Mucosa of descending colon (tissue), 3 donors: ENCODE data around the gene PPP1R27. TPM values are rescaled to one million over a fixed set of nuclear protein-coding genes. Genes with fewer than 3 reads are reported as not detected.
A peak's percentile ranks its signal among the peaks of the same experiment; 100 is the strongest.

Experiments
- ATAC-seq: fragments of 200-7000 bp; cut with Tn5 transposase; one replicate; pipeline ENCODE4 v1.9.1; 2020; ENCODE audit warnings: mild to moderate bottlenecking, moderate library complexity
- DNase-seq, 3 donors: peaks; one replicate each; pipeline ENCODE4 v3.0.0-alpha.2; 2020
- H3K36me3 ChIP-seq: fragments of 200-600 bp; one replicate; pipeline ENCODE4 v1.8.0; 2021; ENCODE audit warnings: low read depth, mild to moderate bottlenecking
- H3K4me1 ChIP-seq: fragments of 200-600 bp; one replicate; pipeline ENCODE4 v1.8.0; 2021; ENCODE audit warnings: low read depth, mild to moderate bottlenecking
- H3K4me3 ChIP-seq: fragments of 200-600 bp; one replicate; pipeline ENCODE4 v1.8.0; 2021; ENCODE audit warnings: mild to moderate bottlenecking
- H3K9me3 ChIP-seq: fragments of 200-600 bp; one replicate; pipeline ENCODE4 v1.8.0; 2021; ENCODE audit warnings: mild to moderate bottlenecking
- intact Hi-C, 2 donors: fragments of 100-400 bp; cut with DNase I in 1 of 2; cut with micrococcal nuclease in 1 of 2; formaldehyde crosslinking; loops; one replicate each; pipeline versions ENCODE4 v1.11.0 to v1.11.1; 2022; cut with DNase I, micrococcal nuclease
- total RNA-seq, 3 donors: library from RNA; stranded (reverse); fragmentation: NEBNext Ultra II Directional in 2 of 3; extraction: Animal tissue kit (Norgen Biotek cat#: 25700) in 2 of 3; gene quantifications; one replicate each; pipeline versions ENCODE4 v1.2.1 to v1.2.4, GENCODE V29; 2021 to 2023
- TF ChIP-seq, protein P1 (sequence below): fragments of 200-600 bp; IDR thresholded peaks from one replicate; pipeline ENCODE4 v1.8.0; 2022; ENCODE audit warnings: antibody characterized with exemption, mild to moderate bottlenecking
- donor health status: DM: no; HTN: no; CAD: no; lungs with moderate emphysema.
- donor health status: DM: no; HTN: no; CAD: no.
- donor health status: DM: no; HTN: yes; CAD: no.

Gene PPP1R27
- total RNA-seq, 3 donors from 2014 or later: 0.52 to 0.84 TPM; not detected in 1

GRCh38 chr17:81804559-81805399, 30.1 kb downstream of the PPP1R27 start:
- H3K9me3 ChIP-seq: no peaks in the 10 kb centered on the region
- TF ChIP-seq, protein P1, sequence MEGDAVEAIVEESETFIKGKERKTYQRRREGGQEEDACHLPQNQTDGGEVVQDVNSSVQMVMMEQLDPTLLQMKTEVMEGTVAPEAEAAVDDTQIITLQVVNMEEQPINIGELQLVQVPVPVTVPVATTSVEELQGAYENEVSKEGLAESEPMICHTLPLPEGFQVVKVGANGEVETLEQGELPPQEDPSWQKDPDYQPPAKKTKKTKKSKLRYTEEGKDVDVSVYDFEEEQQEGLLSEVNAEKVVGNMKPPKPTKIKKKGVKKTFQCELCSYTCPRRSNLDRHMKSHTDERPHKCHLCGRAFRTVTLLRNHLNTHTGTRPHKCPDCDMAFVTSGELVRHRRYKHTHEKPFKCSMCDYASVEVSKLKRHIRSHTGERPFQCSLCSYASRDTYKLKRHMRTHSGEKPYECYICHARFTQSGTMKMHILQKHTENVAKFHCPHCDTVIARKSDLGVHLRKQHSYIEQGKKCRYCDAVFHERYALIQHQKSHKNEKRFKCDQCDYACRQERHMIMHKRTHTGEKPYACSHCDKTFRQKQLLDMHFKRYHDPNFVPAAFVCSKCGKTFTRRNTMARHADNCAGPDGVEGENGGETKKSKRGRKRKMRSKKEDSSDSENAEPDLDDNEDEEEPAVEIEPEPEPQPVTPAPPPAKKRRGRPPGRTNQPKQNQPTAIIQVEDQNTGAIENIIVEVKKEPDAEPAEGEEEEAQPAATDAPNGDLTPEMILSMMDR: no peak
- H3K4me3 ChIP-seq: no peak overlapping the region
- H3K36me3 ChIP-seq: no peaks in the 10 kb centered on the region
- peak; percentile 12 for ATAC-seq
- H3K4me1 ChIP-seq: peaks cover 3% of the 10 kb centered on the region
- intact Hi-C loops: no loop called here
- DNase-seq: no peak

- DNase-seq (no peak), ATAC-seq (no peak)
- intact Hi-C loops: no loop called here
- peaks cover 3% of the 10 kb centered on the region for H3K4me1 ChIP-seq
- no peaks in the 10 kb centered on the region for H3K9me3 ChIP-seq
- no peak within 1 kb of the TSS for H3K4me3 ChIP-seq
- H3K36me3 ChIP-seq: no peaks in the 10 kb centered on the region
- TF ChIP-seq, protein P1: no peak
Measured at GRCh38 chr17:81803728-81804558, 30.9 kb downstream of the PPP1R27 start, which contains the start of gene GCGR. GCGR (plus strand) TSS chr17:81804150; CDS start chr17:81809019, 4,869 bp downstream.

GRCh38 chr17:81802856-81803643, 31.8 kb downstream of the PPP1R27 start:
- no peaks in the 10 kb centered on the region for H3K36me3 ChIP-seq
- H3K9me3 ChIP-seq: no peaks in the 10 kb centered on the region
- intact Hi-C loops: no loop called here
- DNase-seq (no peak), ATAC-seq (no peak)
- no peak overlapping the region for H3K4me3 ChIP-seq
- peaks cover 3% of the 10 kb centered on the region for H3K4me1 ChIP-seq
- TF ChIP-seq, protein P1: no peak

DNA sequence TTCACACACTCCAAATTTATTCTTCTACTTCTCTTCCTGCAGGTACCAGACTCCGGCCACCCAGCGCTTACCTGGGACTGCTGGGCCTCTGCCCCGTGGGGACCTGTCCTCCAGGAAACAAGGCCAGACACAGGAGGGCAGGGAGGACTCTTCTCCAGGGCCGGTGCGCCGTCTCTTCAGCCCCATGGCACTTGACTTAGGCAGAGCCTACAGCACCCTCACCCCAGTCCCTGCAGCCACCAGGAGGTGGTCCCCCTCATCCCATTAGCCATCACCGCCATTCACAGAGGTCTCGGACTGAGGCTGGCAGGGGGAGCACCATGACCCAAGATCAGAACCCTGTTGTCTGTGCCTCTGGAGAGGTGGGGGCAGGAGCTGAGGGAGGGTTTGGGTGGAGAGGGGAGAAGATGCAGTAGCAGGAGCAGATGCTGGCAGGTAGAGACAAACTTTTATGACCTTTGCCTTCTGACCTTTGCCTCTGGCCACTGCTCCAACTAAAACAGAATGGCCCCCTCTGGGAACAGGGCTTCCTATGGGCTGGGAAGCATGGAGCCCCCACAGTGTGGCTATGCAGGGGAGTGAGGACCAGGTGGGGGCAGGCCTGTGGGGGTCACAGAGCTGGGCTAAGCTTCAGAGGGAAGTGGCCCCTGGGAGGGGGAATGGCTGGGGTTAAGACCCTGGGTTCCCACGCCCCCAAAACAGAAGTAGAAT, 32.6 kb downstream of the PPP1R27 start:
- TF ChIP-seq, protein P1: no peak
- ATAC-seq: no peak
- no peak for DNase-seq
- H3K4me3 ChIP-seq: no peak overlapping the region
- no peaks in the 10 kb centered on the region for H3K9me3 ChIP-seq
- intact Hi-C loops: no loop called here
- peaks cover 3% of the 10 kb centered on the region for H3K4me1 ChIP-seq
- no peaks in the 10 kb centered on the region for H3K36me3 ChIP-seq

- DNase-seq (no peak), ATAC-seq (no peak)
- intact Hi-C loops: no loop called here
- Histone ChIP-seq H3K9me3 (no peaks in the 10 kb centered on the region), H3K4me3 (no peak overlapping the region), H3K36me3 (no peaks in the 10 kb centered on the region), H3K4me1 (peaks cover 3% of the 10 kb centered on the region)
- TF ChIP-seq, protein P1: no peak
Measured at GRCh38 chr17:81801327-81801726, 33.5 kb downstream of the PPP1R27 start.
